GM12891 (cell line): ENCODE results near the gene SGF29.
"Not testable (repeated sequence)": the region's sequence is repeated elsewhere in the genome, so short reads cannot be mapped to it uniquely, and the experiment has no call there.

ENCODE experiments used
- PAX5 ChIP-seq: IDR thresholded peaks from 2 replicates; pipeline ENCODE4 v1.6.1; 2011; ENCODE audit warnings: low read length, moderate library complexity, mild to moderate bottlenecking; ENCODE audit not compliant: insufficient read depth, severe bottlenecking
- POLR2A ChIP-seq: IDR thresholded peaks from 2 replicates; pipeline ENCODE4 v1.6.1; 2011; ENCODE audit warnings: low read depth, low read length, control low read depth
- POLR2AphosphoS5 ChIP-seq: IDR thresholded peaks from 2 replicates; pipeline ENCODE4 v1.6.1; 2011; ENCODE audit warnings: low read depth, low read length, control low read depth
- SPI1 ChIP-seq: IDR thresholded peaks from 2 replicates; pipeline ENCODE4 v1.6.1; 2011; ENCODE audit warnings: low read depth, low read length, control low read depth

DNA sequence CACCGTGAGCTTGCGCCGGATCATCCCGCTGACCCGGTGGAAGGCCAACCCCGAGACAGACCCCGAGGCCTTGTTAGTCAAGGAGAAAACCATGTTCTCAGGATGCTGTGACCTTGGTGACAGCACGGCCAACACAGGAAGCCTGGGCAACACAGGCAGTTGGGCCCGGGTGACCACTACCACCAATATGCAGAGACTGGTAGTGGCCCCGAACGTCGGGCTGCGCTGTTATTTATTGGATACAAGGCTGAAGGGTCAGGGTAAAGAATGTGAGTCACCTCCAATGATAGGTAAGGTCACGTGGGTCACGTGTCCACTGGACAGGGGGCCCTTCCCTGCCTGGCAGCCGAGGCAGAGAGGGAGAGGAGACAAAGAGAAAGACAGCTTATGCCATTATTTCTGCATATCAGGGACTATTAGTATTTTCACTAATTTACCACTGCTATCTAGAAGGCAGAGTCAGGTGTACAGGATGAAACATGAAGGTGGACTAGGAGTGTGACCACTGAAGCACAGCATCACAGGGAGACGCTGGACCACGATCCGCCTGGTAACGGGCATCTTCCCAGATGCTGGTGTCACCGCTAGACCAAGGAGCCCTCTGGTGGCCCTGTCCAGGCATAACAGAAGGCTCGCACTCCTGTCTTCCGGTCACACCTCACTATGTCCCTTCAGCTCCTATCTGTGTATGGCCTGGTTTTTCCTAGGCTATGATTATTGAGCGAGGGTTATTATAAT is 61.9 kb downstream of the SGF29 start:
- not testable (repeated sequence) for TF ChIP-seq SPI1, POLR2AphosphoS5, POLR2A, PAX5
